GM23338 (cell line): ENCODE data around the gene TMEM63B. TPM values are rescaled to one million over a fixed set of nuclear protein-coding genes. Genes with fewer than 3 reads are reported as not detected.

Source experiments
- ATAC-seq: fragments of 200-7000 bp; cut with Tn5 transposase; 3 replicates; pipeline ENCODE4 v1.9.1; 2020
- DNase-seq: peaks from one replicate; pipeline ENCODE4 v3.0.0-alpha.2; 2015; ENCODE audit warnings: low spot score
- H2AFZ ChIP-seq: fragments of 200-600 bp; sonication (generic); 2 replicates; pipeline ENCODE4 v1.8.0; 2016; ENCODE audit warnings: antibody characterized with exemption, mild to moderate bottlenecking, moderate library complexity
- H3F3A ChIP-seq: fragments of 200-600 bp; sonication (generic); replicated peaks from 2 replicates; pipeline ENCODE4 v1.8.0; 2017; ENCODE audit warnings: antibody characterized with exemption, mixed run types, low read depth
- H3K27ac ChIP-seq: fragments of 200-600 bp; sonication (generic); 2 replicates; pipeline ENCODE4 v1.6.1; 2016; ENCODE audit warnings: low read depth
- H3K27me3 ChIP-seq: fragments of 200-600 bp; sonication (generic); 2 replicates; pipeline ENCODE4 v1.8.0; 2016; ENCODE audit warnings: mild to moderate bottlenecking, mixed run types, moderate library complexity; ENCODE audit not compliant: insufficient read depth
- H3K36me3 ChIP-seq: fragments of 200-600 bp; sonication (generic); 2 replicates; pipeline ENCODE4 v1.8.0; 2016; ENCODE audit warnings: mild to moderate bottlenecking; ENCODE audit not compliant: insufficient read depth
- H3K4me1 ChIP-seq: fragments of 200-600 bp; sonication (generic); 2 replicates; pipeline ENCODE4 v1.8.0; 2016; ENCODE audit warnings: mild to moderate bottlenecking, moderate library complexity; ENCODE audit not compliant: insufficient read depth
- H3K4me2 ChIP-seq: fragments of 200-600 bp; sonication (generic); 2 replicates; pipeline ENCODE4 v1.7.1; 2017; ENCODE audit warnings: mixed run types
- H3K4me3 ChIP-seq: fragments of 200-600 bp; sonication (generic); 2 replicates; pipeline ENCODE4 v1.6.1; 2016; ENCODE audit warnings: mixed run types
- H3K79me2 ChIP-seq: fragments of 200-600 bp; sonication (generic); replicated peaks from 2 replicates; pipeline ENCODE4 v1.8.0; 2017; ENCODE audit warnings: mild to moderate bottlenecking; ENCODE audit not compliant: insufficient read depth
- H3K9me2 ChIP-seq: fragments of 200-600 bp; sonication (generic); 2 replicates; pipeline ENCODE4 v1.8.0; 2017; ENCODE audit not compliant: insufficient read depth
- H4K20me1 ChIP-seq: fragments of 200-600 bp; sonication (generic); replicated peaks from 2 replicates; pipeline ENCODE4 v1.8.0; 2017; ENCODE audit warnings: mild to moderate bottlenecking; ENCODE audit not compliant: insufficient read depth
- H3K27ac Mint-ChIP-seq: 2 replicates; pipeline ENCODE4 v1.8.0; 2020; ENCODE audit warnings: inconsistent platforms, mild to moderate bottlenecking, moderate library complexity, mixed read lengths
- H3K27me3 Mint-ChIP-seq: 3 replicates; pipeline ENCODE4 v1.8.0; 2022; ENCODE audit warnings: low read depth, mild to moderate bottlenecking, moderate library complexity, mixed read lengths, inconsistent platforms; ENCODE audit not compliant: insufficient read depth, poor library complexity
- H3K36me3 Mint-ChIP-seq: 3 replicates; pipeline ENCODE4 v1.8.0; 2021; ENCODE audit warnings: low read depth, mild to moderate bottlenecking, inconsistent platforms, moderate library complexity, mixed read lengths
- H3K4me1 Mint-ChIP-seq: 3 replicates; pipeline ENCODE4 v1.8.0; 2020; ENCODE audit warnings: mild to moderate bottlenecking, inconsistent platforms, mixed read lengths
- H3K4me3 Mint-ChIP-seq: 3 replicates; pipeline ENCODE4 v1.8.0; 2021; ENCODE audit warnings: moderate library complexity, mild to moderate bottlenecking, inconsistent platforms, mixed read lengths
- H3K9me3 Mint-ChIP-seq: 3 replicates; pipeline ENCODE4 v1.8.0; 2020; ENCODE audit warnings: moderate library complexity, mild to moderate bottlenecking, inconsistent platforms, mixed read lengths
- CTCF ChIP-seq, 2 experiments: fragments of 200-600 bp in 1 of 2; sonication (generic) in 1 of 2; conservative IDR thresholded peaks; 2 replicates each; pipeline versions ENCODE4 v1.5.1 to v1.6.1; 2016 to 2017; ENCODE audit warnings: antibody characterized with exemption in 2 of 2, low read depth in 2 of 2, mild to moderate bottlenecking in 2 of 2, moderate library complexity in 1 of 2
- EZH2 ChIP-seq: fragments of 200-600 bp; sonication (generic); IDR thresholded peaks from one replicate; pipeline ENCODE4 v1.8.0; 2017; ENCODE audit warnings: antibody characterized with exemption, mild to moderate bottlenecking, low read depth; ENCODE audit not compliant: unreplicated experiment
- EZH2phosphoT487 ChIP-seq: fragments of 200-600 bp; sonication (generic); IDR thresholded peaks from one replicate; pipeline ENCODE4 v1.8.1; 2018; ENCODE audit warnings: antibody characterized with exemption; ENCODE audit not compliant: unreplicated experiment
- NANOG ChIP-seq: IDR thresholded peaks from 2 replicates; pipeline ENCODE4 v1.6.1; 2016; ENCODE audit warnings: antibody characterized with exemption, borderline replicate concordance
- POLR2AphosphoS5 ChIP-seq: IDR thresholded peaks from 2 replicates; pipeline ENCODE4 v1.6.1; 2016; ENCODE audit warnings: antibody characterized with exemption, low read depth
- REST ChIP-seq: IDR thresholded peaks from one replicate; pipeline ENCODE4 v1.6.1; 2018; ENCODE audit warnings: antibody characterized with exemption; ENCODE audit not compliant: unreplicated experiment
- ZNF331 ChIP-seq: fragments of 250-450 bp; sonication (Bioruptor Pico); IDR thresholded peaks from 2 replicates; pipeline ENCODE4 v1.5.0; 2020; ENCODE audit warnings: low read depth, mild to moderate bottlenecking, moderate library complexity
- polyA plus RNA-seq: library from polyadenylated mRNA; unstranded; fragments of >200 nt; fragmentation: Nextera tagmentation; extraction: Ambion mirVana; gene quantifications from 2 replicates; pipeline ENCODE4 v1.2.1, GENCODE V29; 2016
- total RNA-seq: library from RNA; depleted of rRNA; stranded (reverse); fragments of >200 nt; shearing (Covaris generic); gene quantifications from 2 replicates; pipeline ENCODE4 v1.2.3, GENCODE V29; 2014

The TMEM63B gene
- total and polyA plus RNA-seq, 2 experiments from 2014 or later = 10.1 to 36.0 TPM

- H3K36me3 ChIP-seq = no peaks in the 10 kb centered on the region
- H3K4me1 ChIP-seq = no peaks in the 10 kb centered on the region
- peaks cover 4% of the 10 kb centered on the region; the same call in 2 of the 3 replicates for H3K4me1 Mint-ChIP-seq
- no peak overlapping the region for H3K27ac ChIP-seq
- H3K27ac Mint-ChIP-seq = no peak overlapping the region
- no peaks in the 10 kb centered on the region for H3K27me3 ChIP-seq
- H3K27me3 Mint-ChIP-seq = peaks cover 2% of the 10 kb centered on the region
- no peak for ATAC-seq
- no peaks in the 10 kb centered on the region for H3K9me2 ChIP-seq
- no peak overlapping the region for H3K4me3 ChIP-seq
- no peaks in the 10 kb centered on the region for H3K9me3 Mint-ChIP-seq
- no peak overlapping the region for H2AFZ ChIP-seq
- no peaks in the 10 kb centered on the region for H3F3A ChIP-seq
- no peak overlapping the region for H3K4me3 Mint-ChIP-seq
- no peak for DNase-seq
- no peaks in the 10 kb centered on the region; the same call in 1 of the 2 replicates for H4K20me1 ChIP-seq
- H3K4me2 ChIP-seq = no peak overlapping the region
- peaks cover 45% of the 10 kb centered on the region for H3K36me3 Mint-ChIP-seq
- no peak for TF ChIP-seq ZNF331 (CRISPR knock-in tag)
- H3K79me2 ChIP-seq = no peaks in the 10 kb centered on the region
Measured at GRCh38 chr6:44146685-44147084, 19.3 kb downstream of the TMEM63B start.

GRCh38 chr6:44147256-44147655 is 19.9 kb downstream of the TMEM63B start:
- Histone ChIP-seq H3K4me1 (no peaks in the 10 kb centered on the region), H3F3A (no peaks in the 10 kb centered on the region), H3K4me2 (no peak overlapping the region), H3K36me3 (no peaks in the 10 kb centered on the region), H3K27ac (no peak overlapping the region), H3K4me3 (no peak overlapping the region), H3K9me2 (no peaks in the 10 kb centered on the region), H2AFZ (no peak overlapping the region), H3K27me3 (no peaks in the 10 kb centered on the region), H4K20me1 (no peaks in the 10 kb centered on the region; the same call in 1 of the 2 replicates), H3K79me2 (no peaks in the 10 kb centered on the region)
- no peaks in the 10 kb centered on the region for H3K9me3 Mint-ChIP-seq
- TF ChIP-seq POLR2AphosphoS5 = no peak
- TF ChIP-seq EZH2phosphoT487 = no peak
- TF ChIP-seq CTCF (conservative IDR thresholded peaks at IDR 0.05; ENCODE audit: low read depth in 2 of 2) = no peak
- H3K27me3 Mint-ChIP-seq = peaks cover 4% of the 10 kb centered on the region
- DNase-seq = no peak
- no peak overlapping the region for H3K27ac Mint-ChIP-seq
- H3K36me3 Mint-ChIP-seq = peaks cover 44% of the 10 kb centered on the region
- H3K4me1 Mint-ChIP-seq = peaks cover 4% of the 10 kb centered on the region; the same call in 2 of the 3 replicates
- no peak for ATAC-seq
- H3K4me3 Mint-ChIP-seq = no peak overlapping the region

- Histone ChIP-seq H3K4me2 (no peak overlapping the region), H2AFZ (no peak overlapping the region), H3K4me1 (no peaks in the 10 kb centered on the region), H3K4me3 (no peak overlapping the region), H3K9me2 (no peaks in the 10 kb centered on the region), H3K79me2 (no peaks in the 10 kb centered on the region), H3F3A (0 out of 2 replicates have a peak, but pooled peaks cover 3% of the 10 kb centered on the region), H3K36me3 (no peaks in the 10 kb centered on the region), H3K27ac (no peak overlapping the region), H4K20me1 (no peaks in the 10 kb centered on the region; the same call in 1 of the 2 replicates), H3K27me3 (no peaks in the 10 kb centered on the region)
- no peak overlapping the region for H3K4me3 Mint-ChIP-seq
- ATAC-seq = no peak
- H3K36me3 Mint-ChIP-seq = peaks cover 42% of the 10 kb centered on the region
- H3K9me3 Mint-ChIP-seq = no peaks in the 10 kb centered on the region
- no peak overlapping the region for H3K27ac Mint-ChIP-seq
- H3K4me1 Mint-ChIP-seq = peaks cover 4% of the 10 kb centered on the region; the same call in 2 of the 3 replicates
- DNase-seq = no peak
- H3K27me3 Mint-ChIP-seq = peaks cover 7% of the 10 kb centered on the region
- TF ChIP-seq POLR2AphosphoS5 (no peak), NANOG (no peak), CTCF (conservative IDR thresholded peaks at IDR 0.05; ENCODE audit: low read depth in 2 of 2) (no peak), REST (no peak), EZH2 (no peak)
Measured at GRCh38 chr6:44148306-44148705, 21.0 kb downstream of the TMEM63B start.
